Left lobe of liver (tissue), 1 donor: ENCODE measurements around the gene PICALM. TPM values are rescaled to one million over a fixed set of nuclear protein-coding genes. Genes with fewer than 3 reads are reported as not detected.

Experiments used
- total RNA-seq: library from RNA; stranded (reverse); gene quantifications from one replicate; pipeline ENCODE4 v1.2.1, GENCODE V29; 2021
- donor health status: DM: no; HTN: yes; CAD: no.

Gene PICALM
- total RNA-seq, 1 donor from 2014 or later = 70.9 TPM

Other genes with a start within 250 kb of the PICALM start
- gene CCDC83, start 213.7 kb downstream of the PICALM start, total RNA-seq = not detected
- gene EED, start 175.7 kb upstream of the PICALM start, total RNA-seq = 7.5 TPM
- gene HIKESHI, start 233.2 kb upstream of the PICALM start, total RNA-seq = 11.5 TPM